Mesothelial cell of epicardium (in vitro differentiated cells): ENCODE results near the gene DDN. TPM values are rescaled to one million over a fixed set of nuclear protein-coding genes. Genes with fewer than 3 reads are reported as not detected.

Experiments used
- DNase-seq, 2 experiments: peaks; one replicate each; pipeline ENCODE4 v3.0.0; 2021; ENCODE audit warnings: low spot score in 2 of 2; ENCODE audit not compliant: unreplicated experiment in 2 of 2
- H3K27ac Mint-ChIP-seq: 2 replicates; pipeline ENCODE4 v1.8.0; 2021; ENCODE audit warnings: mixed read lengths
- H3K27me3 Mint-ChIP-seq: 2 replicates; pipeline ENCODE4 v1.8.0; 2021; ENCODE audit warnings: low read depth, mixed read lengths
- H3K36me3 Mint-ChIP-seq: 2 replicates; pipeline ENCODE4 v1.8.0; 2021; ENCODE audit warnings: mixed read lengths
- H3K4me1 Mint-ChIP-seq: 2 replicates; pipeline ENCODE4 v1.8.0; 2021; ENCODE audit warnings: mixed read lengths
- H3K4me3 Mint-ChIP-seq: 2 replicates; pipeline ENCODE4 v1.8.0; 2021; ENCODE audit warnings: mild to moderate bottlenecking, moderate library complexity, mixed read lengths
- H3K9me3 Mint-ChIP-seq: 2 replicates; pipeline ENCODE4 v1.8.0; 2021; ENCODE audit warnings: mixed read lengths
- CTCF ChIP-seq: fragments of 200-600 bp; sonication (generic); IDR thresholded peaks from one replicate; pipeline ENCODE4 v1.5.0; 2021; ENCODE audit warnings: antibody characterized with exemption; ENCODE audit not compliant: unreplicated experiment
- total RNA-seq: library from RNA; stranded (reverse); gene quantifications from 3 replicates; pipeline ENCODE4 v1.2.1, GENCODE V29; 2021

DDN gene
- total RNA-seq, 1 donor from 2014 or later = 0.36 TPM

DNA sequence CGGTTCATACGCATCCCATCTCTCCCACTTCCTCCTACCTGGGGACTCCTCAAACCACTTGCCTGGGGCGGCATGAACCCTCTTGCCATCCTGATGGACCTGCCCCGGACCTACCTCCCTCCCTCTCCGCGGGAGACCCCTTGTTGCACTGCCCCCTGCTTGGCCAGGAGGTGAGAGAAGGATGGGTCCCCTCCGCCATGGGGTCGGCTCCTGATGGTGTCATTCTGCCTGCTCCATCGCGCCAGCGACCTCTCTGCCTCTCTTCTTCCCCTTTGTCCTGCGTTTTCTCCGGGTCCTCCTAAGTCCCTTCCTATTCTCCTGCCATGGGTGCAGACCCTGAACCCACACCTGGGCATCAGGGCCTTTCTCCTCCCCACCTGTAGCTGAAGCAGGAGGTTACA lies 17.4 kb downstream of the DDN start:
- TF ChIP-seq CTCF = no peak
- Mint-ChIP-seq H3K9me3 (no peaks in the 10 kb centered on the region), H3K27me3 (peaks cover 95% of the 10 kb centered on the region), H3K4me3 (peak overlapping the region; percentile 53), H3K27ac (no peak overlapping the region), H3K36me3 (no peaks in the 10 kb centered on the region), H3K4me1 (peaks cover 37% of the 10 kb centered on the region)
- DNase-seq = no peak

DNA sequence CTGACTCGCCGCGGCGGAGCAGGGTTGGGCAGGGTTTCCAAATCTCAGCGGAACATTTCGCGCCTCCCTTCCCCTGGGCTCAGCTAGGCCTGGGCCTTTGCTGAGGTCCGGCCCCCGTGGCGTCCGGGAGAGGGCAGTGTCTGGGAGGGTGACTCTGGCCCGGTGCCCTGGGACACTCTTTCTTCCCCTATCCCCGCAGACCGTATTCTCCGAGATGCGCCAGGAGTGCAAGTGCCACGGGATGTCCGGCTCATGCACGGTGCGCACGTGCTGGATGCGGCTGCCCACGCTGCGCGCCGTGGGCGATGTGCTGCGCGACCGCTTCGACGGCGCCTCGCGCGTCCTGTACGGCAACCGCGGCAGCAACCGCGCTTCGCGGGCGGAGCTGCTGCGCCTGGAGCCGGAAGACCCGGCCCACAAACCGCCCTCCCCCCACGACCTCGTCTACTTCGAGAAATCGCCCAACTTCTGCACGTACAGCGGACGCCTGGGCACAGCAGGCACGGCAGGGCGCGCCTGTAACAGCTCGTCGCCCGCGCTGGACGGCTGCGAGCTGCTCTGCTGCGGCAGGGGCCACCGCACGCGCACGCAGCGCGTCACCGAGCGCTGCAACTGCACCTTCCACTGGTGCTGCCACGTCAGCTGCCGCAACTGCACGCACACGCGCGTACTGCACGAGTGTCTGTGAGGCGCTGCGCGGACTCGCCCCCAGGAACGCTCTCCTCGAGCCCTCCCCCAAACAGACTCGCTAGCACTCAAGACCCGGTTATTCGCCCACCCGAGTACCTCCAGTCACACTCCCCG lies 18.0 kb downstream of the DDN start:
- no peak overlapping the region for H3K27ac Mint-ChIP-seq
- DNase-seq = no peak

DNA sequence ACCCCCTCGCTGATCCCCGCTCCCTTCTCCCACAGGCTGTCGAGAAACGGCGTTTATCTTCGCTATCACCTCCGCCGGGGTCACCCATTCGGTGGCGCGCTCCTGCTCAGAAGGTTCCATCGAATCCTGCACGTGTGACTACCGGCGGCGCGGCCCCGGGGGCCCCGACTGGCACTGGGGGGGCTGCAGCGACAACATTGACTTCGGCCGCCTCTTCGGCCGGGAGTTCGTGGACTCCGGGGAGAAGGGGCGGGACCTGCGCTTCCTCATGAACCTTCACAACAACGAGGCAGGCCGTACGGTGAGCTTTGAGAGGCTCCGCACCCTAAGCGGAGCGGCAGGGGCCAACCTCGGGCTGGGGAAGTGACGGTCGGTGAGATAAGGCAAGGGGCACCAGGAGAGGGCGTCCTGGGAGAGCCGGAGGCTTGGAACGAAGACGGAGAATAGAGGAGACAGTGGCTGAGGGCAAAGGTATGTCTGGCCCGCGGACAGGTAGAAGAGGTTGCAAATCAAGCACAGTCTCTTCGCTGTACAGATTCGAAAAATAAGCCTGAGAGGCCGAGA lies 18.7 kb downstream of the DDN start:
- Mint-ChIP-seq H3K27ac (no peak overlapping the region), H3K27me3 (peaks cover 97% of the 10 kb centered on the region), H3K36me3 (no peaks in the 10 kb centered on the region), H3K4me1 (peaks cover 37% of the 10 kb centered on the region), H3K9me3 (no peaks in the 10 kb centered on the region), H3K4me3 (peak overlapping the region; percentile 53)
- no peak for TF ChIP-seq CTCF
- no peak for DNase-seq

More for the DNA sequence above, 18.0 kb downstream of the DDN start:
- TF ChIP-seq CTCF = no peak
- Mint-ChIP-seq H3K4me3 (peak overlapping the region; percentile 53), H3K9me3 (no peaks in the 10 kb centered on the region), H3K4me1 (peaks cover 37% of the 10 kb centered on the region), H3K27me3 (peaks cover 97% of the 10 kb centered on the region), H3K36me3 (no peaks in the 10 kb centered on the region)

- Mint-ChIP-seq H3K4me3 (peak overlapping the region; percentile 43), H3K9me3 (no peaks in the 10 kb centered on the region), H3K27ac (no peak overlapping the region), H3K27me3 (peaks cover 97% of the 10 kb centered on the region), H3K4me1 (peaks cover 37% of the 10 kb centered on the region), H3K36me3 (no peaks in the 10 kb centered on the region)
- no peak for TF ChIP-seq CTCF
- DNase-seq = no peak
These were observed 19.4 kb downstream of the DDN start for GRCh38 chr12:48979602-48980388.

- peak overlapping the region; percentile 28 for H3K27ac Mint-ChIP-seq
- peaks cover 97% of the 10 kb centered on the region for H3K27me3 Mint-ChIP-seq
- no peak for TF ChIP-seq CTCF
- H3K4me1 Mint-ChIP-seq = peaks cover 37% of the 10 kb centered on the region
- peak overlapping the region; percentile 53 for H3K4me3 Mint-ChIP-seq
- no peak for DNase-seq
- no peaks in the 10 kb centered on the region for H3K9me3 Mint-ChIP-seq
- H3K36me3 Mint-ChIP-seq = no peaks in the 10 kb centered on the region
These were observed 20.2 kb downstream of the DDN start for GRCh38 chr12:48978741-48979601.
